CD14-positive monocyte (primary cell): ENCODE results near the gene C14orf39. TPM values are rescaled to one million over a fixed set of nuclear protein-coding genes. Genes with fewer than 3 reads are reported as not detected.

ENCODE experiments used
- DNase-seq, 3 donors: peaks; one replicate each; pipeline ENCODE4 v3.0.0-alpha.2; 2011 to 2022
- H2AFZ ChIP-seq: 2 replicates; pipeline ENCODE4 v1.6.0; 2012; ENCODE audit warnings: mild to moderate bottlenecking, low read depth, low read length, inconsistent platforms; ENCODE audit not compliant: insufficient read depth, poor library complexity, severe bottlenecking
- H3K27ac ChIP-seq, 2 donors: 1 replicate in 1 of 2; 2 replicates in 1 of 2; pipeline ENCODE4 v1.5.1; 2012 to 2013; ENCODE audit warnings: low read length in 2 of 2, control low read depth in 1 of 2, inconsistent platforms in 1 of 2, low read depth in 1 of 2, mild to moderate bottlenecking in 1 of 2
- H3K27me3 ChIP-seq, 2 donors: one replicate each; pipeline versions ENCODE4 v1.6.0 to v1.6.1; 2011 to 2013; ENCODE audit warnings: low read length in 2 of 2; ENCODE audit not compliant: control insufficient read depth in 2 of 2, insufficient read depth in 2 of 2
- H3K36me3 ChIP-seq, 2 donors: replicated peaks in 1 of 2; 1 replicate in 1 of 2; 2 replicates in 1 of 2; pipeline versions ENCODE4 v1.5.1 to v1.6.1; 2012 to 2013; ENCODE audit warnings: low read length in 2 of 2, control low read depth in 1 of 2, inconsistent platforms in 1 of 2, mild to moderate bottlenecking in 1 of 2; ENCODE audit not compliant: insufficient read depth in 2 of 2, control insufficient read depth in 1 of 2
- H3K4me1 ChIP-seq, 2 donors: 1 replicate in 1 of 2; 2 replicates in 1 of 2; pipeline versions ENCODE4 v1.5.1 to v1.6.1; 2012 to 2013; ENCODE audit warnings: low read length in 2 of 2, control low read depth in 1 of 2, inconsistent platforms in 1 of 2, mild to moderate bottlenecking in 1 of 2, moderate library complexity in 1 of 2; ENCODE audit not compliant: insufficient read depth in 2 of 2, control insufficient read depth in 1 of 2
- H3K4me2 ChIP-seq: replicated peaks from 2 replicates; pipeline ENCODE3; 2012; ENCODE audit warnings: low read length, moderate library complexity, mild to moderate bottlenecking; ENCODE audit not compliant: poor library complexity, severe bottlenecking; ENCODE audit errors: extremely low read depth
- H3K4me3 ChIP-seq, 3 experiments: fragments of 200-600 bp in 1 of 3; sonication (generic) in 1 of 3; replicated peaks in 1 of 3; 1 replicate in 2 of 3; 2 replicates in 1 of 3; pipeline ENCODE4 v1.5.1; 2011 to 2013; ENCODE audit warnings: low read length in 3 of 3, mild to moderate bottlenecking in 3 of 3, control low read depth in 2 of 3, low read depth in 2 of 3, inconsistent platforms in 1 of 3, moderate library complexity in 1 of 3
- H3K79me2 ChIP-seq: 2 replicates; pipeline ENCODE4 v1.6.0; 2012; ENCODE audit warnings: mild to moderate bottlenecking, control low read depth, inconsistent platforms, low read length, moderate library complexity; ENCODE audit not compliant: insufficient read depth
- H3K9ac ChIP-seq: 2 replicates; pipeline ENCODE4 v1.6.0; 2017; ENCODE audit warnings: low read length, mild to moderate bottlenecking; ENCODE audit not compliant: insufficient read depth, poor library complexity, severe bottlenecking
- H3K9me3 ChIP-seq, 2 donors: replicated peaks in 1 of 2; 1 replicate in 1 of 2; 2 replicates in 1 of 2; pipeline versions ENCODE4 v1.5.1 to v1.6.1; 2012 to 2013; ENCODE audit warnings: low read length in 2 of 2, control low read depth in 1 of 2; ENCODE audit not compliant: control insufficient read depth in 1 of 2, insufficient read depth in 1 of 2
- H4K20me1 ChIP-seq: 2 replicates; pipeline ENCODE4 v1.6.0; 2012; ENCODE audit warnings: mild to moderate bottlenecking, low read length, control low read depth, moderate library complexity; ENCODE audit not compliant: insufficient read depth
- H3K27ac Mint-ChIP-seq, 7 donors: one replicate each; pipeline ENCODE4 v1.8.0; 2020; ENCODE audit warnings: mild to moderate bottlenecking in 7 of 7, mixed read lengths in 7 of 7, moderate library complexity in 6 of 7, inconsistent platforms in 2 of 7
- H3K27me3 Mint-ChIP-seq, 3 donors: one replicate each; pipeline ENCODE4 v1.8.0; 2021 to 2022; ENCODE audit warnings: low read depth in 3 of 3, mild to moderate bottlenecking in 3 of 3, mixed read lengths in 3 of 3, moderate library complexity in 3 of 3, inconsistent platforms in 1 of 3
- H3K36me3 Mint-ChIP-seq, 2 donors: one replicate each; pipeline ENCODE4 v1.8.0; 2020; ENCODE audit warnings: mixed read lengths in 2 of 2, inconsistent platforms in 1 of 2, mild to moderate bottlenecking in 1 of 2
- H3K4me1 Mint-ChIP-seq: one replicate; pipeline ENCODE4 v1.8.0; 2020; ENCODE audit warnings: mild to moderate bottlenecking, mixed read lengths
- H3K4me3 Mint-ChIP-seq, 2 donors: one replicate each; pipeline ENCODE4 v1.8.0; 2020; ENCODE audit warnings: mild to moderate bottlenecking in 2 of 2, mixed read lengths in 2 of 2, moderate library complexity in 1 of 2
- H3K9me3 Mint-ChIP-seq, 7 donors: one replicate each; pipeline ENCODE4 v1.8.0; 2020 to 2022; ENCODE audit warnings: mixed read lengths in 7 of 7, mild to moderate bottlenecking in 6 of 7, moderate library complexity in 6 of 7, inconsistent platforms in 2 of 7
- WGBS: methylation state at CpG from one replicate; pipeline ENCODE4 v1.1.5; 2013; ENCODE audit warnings: missing lambda C conversion rate; ENCODE audit not compliant: insufficient coverage; 5-methylcytosine and 5-hydroxymethylcytosine counted together
- intact Hi-C, 2 donors: fragments of 100-400 bp; cut with micrococcal nuclease; formaldehyde crosslinking; loops; one replicate each; pipeline versions ENCODE4 v1.15.0 to v1.15.1; 2023
- polyA plus RNA-seq, 3 donors: library from polyadenylated mRNA; depleted of rRNA in 1 of 3; unstranded in 2 of 3; stranded (reverse) in 1 of 3; fragments of 300-500 nt in 2 of 3; fragments of >200 nt in 1 of 3; fragmentation: Illumina TruSeq in 2 of 3; gene quantifications; 1 replicate in 2 of 3; 2 replicates in 1 of 3; pipeline ENCODE4 v1.2.3, GENCODE V29; 2012 to 2021
- TF ChIP-seq, protein P1 (sequence below): fragments of 200-600 bp; IDR thresholded peaks from one replicate; pipeline ENCODE4 v1.8.0; 2022; ENCODE audit warnings: antibody characterized with exemption, mild to moderate bottlenecking

The C14orf39 gene
- polyA plus RNA-seq, 3 donors: not detected

DNA sequence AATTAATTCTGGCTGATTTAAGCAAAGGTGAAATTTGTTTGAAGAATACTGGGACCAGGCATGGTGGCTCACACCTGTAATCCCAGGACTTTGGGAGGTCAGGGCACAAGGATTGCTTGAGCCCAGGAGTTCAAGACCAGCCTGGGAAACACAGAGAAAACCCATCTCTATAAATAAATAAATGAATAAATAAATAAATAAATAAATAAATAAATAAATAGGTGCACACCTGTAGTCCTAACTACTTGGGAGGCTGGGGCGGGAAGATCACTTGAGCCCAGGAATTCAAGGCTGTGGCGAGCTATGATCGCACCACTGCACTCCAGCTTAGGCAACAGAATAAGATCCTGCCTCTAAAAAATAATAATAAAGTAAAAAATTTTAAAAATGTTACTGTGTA is 4.4 kb upstream of the C14orf39 start:
- no peak overlapping the region for H3K27ac Mint-ChIP-seq
- no peak for DNase-seq
- H3K9me3 Mint-ChIP-seq: peaks cover 0 to 11% (median 3%) of the 10 kb centered on the region in 7 donors
- H3K4me1 ChIP-seq: no peaks in the 10 kb centered on the region
- no peak overlapping the region for H3K4me3 ChIP-seq
- no peak overlapping the region for H3K27ac ChIP-seq
- H2AFZ ChIP-seq: no peak overlapping the region
- no peaks in the 10 kb centered on the region for H3K36me3 ChIP-seq
- H3K36me3 Mint-ChIP-seq: no peaks in the 10 kb centered on the region
- peaks cover 6 to 22% (median 18%) of the 10 kb centered on the region in 3 donors for H3K27me3 Mint-ChIP-seq
- no peak overlapping the region for H3K4me2 ChIP-seq
- TF ChIP-seq, protein P1, sequence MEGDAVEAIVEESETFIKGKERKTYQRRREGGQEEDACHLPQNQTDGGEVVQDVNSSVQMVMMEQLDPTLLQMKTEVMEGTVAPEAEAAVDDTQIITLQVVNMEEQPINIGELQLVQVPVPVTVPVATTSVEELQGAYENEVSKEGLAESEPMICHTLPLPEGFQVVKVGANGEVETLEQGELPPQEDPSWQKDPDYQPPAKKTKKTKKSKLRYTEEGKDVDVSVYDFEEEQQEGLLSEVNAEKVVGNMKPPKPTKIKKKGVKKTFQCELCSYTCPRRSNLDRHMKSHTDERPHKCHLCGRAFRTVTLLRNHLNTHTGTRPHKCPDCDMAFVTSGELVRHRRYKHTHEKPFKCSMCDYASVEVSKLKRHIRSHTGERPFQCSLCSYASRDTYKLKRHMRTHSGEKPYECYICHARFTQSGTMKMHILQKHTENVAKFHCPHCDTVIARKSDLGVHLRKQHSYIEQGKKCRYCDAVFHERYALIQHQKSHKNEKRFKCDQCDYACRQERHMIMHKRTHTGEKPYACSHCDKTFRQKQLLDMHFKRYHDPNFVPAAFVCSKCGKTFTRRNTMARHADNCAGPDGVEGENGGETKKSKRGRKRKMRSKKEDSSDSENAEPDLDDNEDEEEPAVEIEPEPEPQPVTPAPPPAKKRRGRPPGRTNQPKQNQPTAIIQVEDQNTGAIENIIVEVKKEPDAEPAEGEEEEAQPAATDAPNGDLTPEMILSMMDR: no peak
- H3K9me3 ChIP-seq: peaks cover 0 to 8% of the 10 kb centered on the region in 2 donors
- H3K4me3 Mint-ChIP-seq: no peak overlapping the region
- no CpG with 5 or more reads among the region's 3 CpGs for WGBS
- H3K9ac ChIP-seq: no peak overlapping the region
- H3K4me1 Mint-ChIP-seq: peaks cover 1% of the 10 kb centered on the region
- intact Hi-C loops: no loop called here
- no peaks in the 10 kb centered on the region for H4K20me1 ChIP-seq
- H3K79me2 ChIP-seq: no peaks in the 10 kb centered on the region
- peaks cover 37 to 50% of the 10 kb centered on the region in 2 donors for H3K27me3 ChIP-seq

DNA sequence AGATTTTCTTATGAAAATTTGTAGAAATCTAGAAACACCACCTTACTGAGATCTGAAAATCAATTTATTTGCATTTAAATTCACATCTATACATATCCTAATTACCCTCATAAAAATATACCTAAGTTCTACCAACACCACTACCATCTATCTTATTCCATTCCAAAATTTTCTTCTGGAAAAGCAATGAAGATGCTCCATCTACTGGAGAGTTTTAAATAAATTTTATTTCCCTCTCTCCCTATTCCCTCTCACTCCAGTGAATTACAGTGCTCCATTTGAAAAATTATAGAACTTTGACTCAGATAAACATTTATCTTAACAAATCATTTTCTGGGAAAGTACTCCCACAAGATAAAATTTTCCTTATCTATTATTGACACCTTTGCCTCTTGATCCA is 2.3 kb upstream of the C14orf39 start:
- Histone ChIP-seq H3K4me2 (no peak overlapping the region), H3K4me1 (no peaks in the 10 kb centered on the region), H3K9me3 (peaks cover 0 to 13% of the 10 kb centered on the region in 2 donors), H3K79me2 (no peaks in the 10 kb centered on the region), H3K9ac (no peak overlapping the region), H2AFZ (no peak overlapping the region), H4K20me1 (no peaks in the 10 kb centered on the region), H3K36me3 (no peaks in the 10 kb centered on the region), H3K27me3 (peaks cover 50 to 65% of the 10 kb centered on the region in 2 donors), H3K4me3 (no peak overlapping the region), H3K27ac (no peak overlapping the region)
- Mint-ChIP-seq H3K27me3 (peaks cover 12 to 34% (median 22%) of the 10 kb centered on the region in 3 donors), H3K27ac (no peak overlapping the region), H3K4me3 (no peak overlapping the region), H3K9me3 (peaks cover 0 to 10% (median 6%) of the 10 kb centered on the region in 7 donors), H3K4me1 (peaks cover 2% of the 10 kb centered on the region), H3K36me3 (no peaks in the 10 kb centered on the region)
- TF ChIP-seq, protein P1: no peak
- intact Hi-C loops: no loop called here
- no peak for DNase-seq
